Measurements from ENCODE around the gene NR2F2.

Gene NR2F2

GRCh38 chr15:96330064-96330449 lies 443 bp upstream of the NR2F2 start:
- TF ChIP-seq SIN3A (IDR thresholded peaks at IDR 0.05; ENCODE audit: borderline replicate concordance, insufficient read depth, low read length) = no peak
- TF ChIP-seq FOXP2 (optimal IDR thresholded peaks at IDR 0.05; ENCODE audit: borderline replicate concordance, extremely low read depth, extremely low read length, insufficient read depth) = peak; percentile 11

GRCh38 chr15:96331144-96331944 lies 844 bp downstream of the NR2F2 start:
- TF ChIP-seq REST (IDR thresholded peaks at IDR 0.05; ENCODE audit: insufficient read depth in 1 of 2, low read depth in 2 of 2, low read length in 2 of 2) (no peak), SIN3A (IDR thresholded peaks at IDR 0.05; ENCODE audit: borderline replicate concordance, insufficient read depth, low read length) (no peak), POLR2AphosphoS5 (IDR thresholded peaks at IDR 0.05; ENCODE audit: low read depth, low read length) (no peak; the same call in 1 of the 2 replicates), FOXP2 (optimal IDR thresholded peaks at IDR 0.05; ENCODE audit: borderline replicate concordance, extremely low read depth, extremely low read length, insufficient read depth) (no peak), TAF1 (IDR thresholded peaks at IDR 0.05; ENCODE audit: borderline replicate concordance, insufficient read depth, low read length) (peak; percentile 45; the same call in 1 of the 2 replicates)

GRCh38 chr15:96331945-96332636 lies 1.6 kb downstream of the NR2F2 start:
- no peak for TF ChIP-seq POLR2AphosphoS5 (IDR thresholded peaks at IDR 0.05; ENCODE audit: low read depth, low read length)
- peak; percentile 30 for TF ChIP-seq FOXP2 (optimal IDR thresholded peaks at IDR 0.05; ENCODE audit: borderline replicate concordance, extremely low read depth, extremely low read length, insufficient read depth)
- no peak for TF ChIP-seq TAF1 (IDR thresholded peaks at IDR 0.05; ENCODE audit: borderline replicate concordance, insufficient read depth, low read length)
- TF ChIP-seq SIN3A (IDR thresholded peaks at IDR 0.05; ENCODE audit: borderline replicate concordance, insufficient read depth, low read length) = no peak
- 0 out of 4 replicates have a peak, but pooled peaks of 1 of the 2 experiments have one; percentile 31 for TF ChIP-seq REST (IDR thresholded peaks at IDR 0.05; ENCODE audit: insufficient read depth in 1 of 2, low read depth in 2 of 2, low read length in 2 of 2)

- TF ChIP-seq SIN3A (IDR thresholded peaks at IDR 0.05; ENCODE audit: borderline replicate concordance, insufficient read depth, low read length) (no peak), TAF1 (IDR thresholded peaks at IDR 0.05; ENCODE audit: borderline replicate concordance, insufficient read depth, low read length) (no peak), REST (IDR thresholded peaks at IDR 0.05; ENCODE audit: insufficient read depth in 1 of 2, low read depth in 2 of 2, low read length in 2 of 2) (no peak), POLR2AphosphoS5 (IDR thresholded peaks at IDR 0.05; ENCODE audit: low read depth, low read length) (no peak; the same call in 1 of the 2 replicates), FOXP2 (optimal IDR thresholded peaks at IDR 0.05; ENCODE audit: borderline replicate concordance, extremely low read depth, extremely low read length, insufficient read depth) (no peak)
Observed at GRCh38 chr15:96332637-96333121, 2.2 kb downstream of the NR2F2 start.

GRCh38 chr15:96333131-96334016 lies 2.9 kb downstream of the NR2F2 start:
- TF ChIP-seq REST (IDR thresholded peaks at IDR 0.05; ENCODE audit: insufficient read depth in 1 of 2, low read depth in 2 of 2, low read length in 2 of 2) (no peak), TAF1 (IDR thresholded peaks at IDR 0.05; ENCODE audit: borderline replicate concordance, insufficient read depth, low read length) (no peak), SIN3A (IDR thresholded peaks at IDR 0.05; ENCODE audit: borderline replicate concordance, insufficient read depth, low read length) (peak; percentile 6; the same call in 1 of the 2 replicates), FOXP2 (optimal IDR thresholded peaks at IDR 0.05; ENCODE audit: borderline replicate concordance, extremely low read depth, extremely low read length, insufficient read depth) (no peak)

All from PFSK-1 (cell line).